ENCODE measurements around the gene ARL15.

GRCh38 chr5:54279960-54280359 lies 30.4 kb downstream of the ARL15 start:
- TF ChIP-seq CTCF (conservative IDR thresholded peaks at IDR 0.05; ENCODE audit: low read depth, low read length) (no peak), EZH2 (IDR thresholded peaks at IDR 0.05; ENCODE audit: borderline replicate concordance, low read depth, low read length, poor library complexity, severe bottlenecking) (no peak)
